HFF-Myc (cell line): ENCODE data around the gene ROPN1B.
A peak's percentile ranks its signal among the peaks of the same experiment; 100 is the strongest.

Experiments used
- DNase-seq: peaks from one replicate; pipeline ENCODE4 v3.0.0-alpha.2; 2011; ENCODE audit warnings: low read depth; ENCODE audit errors: extremely low read depth
- H3K4me3 ChIP-seq: replicated peaks from 2 replicates; pipeline ENCODE4 v1.5.1; 2011; ENCODE audit warnings: low read depth, mild to moderate bottlenecking, control low read depth, low read length
- TF ChIP-seq, protein P1 (sequence below): IDR thresholded peaks from 2 replicates; pipeline ENCODE4 v1.5.1; 2012; ENCODE audit warnings: mild to moderate bottlenecking, low read depth, low read length, control low read depth; ENCODE audit errors: missing control alignments

The ROPN1B gene

DNA sequence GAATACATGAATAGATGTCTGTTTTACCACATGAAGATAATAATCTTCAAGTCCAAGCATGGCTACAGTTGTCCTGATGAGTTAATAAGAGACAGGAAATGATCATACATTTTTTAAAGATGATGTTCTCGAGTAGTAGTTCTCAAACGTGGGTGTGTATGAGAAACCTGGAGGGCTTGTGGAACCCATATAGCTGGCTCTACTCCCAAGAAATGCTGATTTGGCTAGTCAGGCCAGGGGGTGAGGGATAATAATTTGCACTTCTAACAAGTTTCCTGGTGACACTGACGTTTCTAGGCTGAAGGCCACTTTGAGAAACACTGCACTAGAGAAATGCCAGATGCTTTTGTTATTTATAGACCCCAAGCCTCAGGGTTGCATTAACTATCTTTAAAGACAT lies 37.0 kb downstream of the ROPN1B start:
- H3K4me3 ChIP-seq, result no peak overlapping the region
- peak; percentile 12 for DNase-seq
- TF ChIP-seq, protein P1, sequence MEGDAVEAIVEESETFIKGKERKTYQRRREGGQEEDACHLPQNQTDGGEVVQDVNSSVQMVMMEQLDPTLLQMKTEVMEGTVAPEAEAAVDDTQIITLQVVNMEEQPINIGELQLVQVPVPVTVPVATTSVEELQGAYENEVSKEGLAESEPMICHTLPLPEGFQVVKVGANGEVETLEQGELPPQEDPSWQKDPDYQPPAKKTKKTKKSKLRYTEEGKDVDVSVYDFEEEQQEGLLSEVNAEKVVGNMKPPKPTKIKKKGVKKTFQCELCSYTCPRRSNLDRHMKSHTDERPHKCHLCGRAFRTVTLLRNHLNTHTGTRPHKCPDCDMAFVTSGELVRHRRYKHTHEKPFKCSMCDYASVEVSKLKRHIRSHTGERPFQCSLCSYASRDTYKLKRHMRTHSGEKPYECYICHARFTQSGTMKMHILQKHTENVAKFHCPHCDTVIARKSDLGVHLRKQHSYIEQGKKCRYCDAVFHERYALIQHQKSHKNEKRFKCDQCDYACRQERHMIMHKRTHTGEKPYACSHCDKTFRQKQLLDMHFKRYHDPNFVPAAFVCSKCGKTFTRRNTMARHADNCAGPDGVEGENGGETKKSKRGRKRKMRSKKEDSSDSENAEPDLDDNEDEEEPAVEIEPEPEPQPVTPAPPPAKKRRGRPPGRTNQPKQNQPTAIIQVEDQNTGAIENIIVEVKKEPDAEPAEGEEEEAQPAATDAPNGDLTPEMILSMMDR, result no peak

DNA sequence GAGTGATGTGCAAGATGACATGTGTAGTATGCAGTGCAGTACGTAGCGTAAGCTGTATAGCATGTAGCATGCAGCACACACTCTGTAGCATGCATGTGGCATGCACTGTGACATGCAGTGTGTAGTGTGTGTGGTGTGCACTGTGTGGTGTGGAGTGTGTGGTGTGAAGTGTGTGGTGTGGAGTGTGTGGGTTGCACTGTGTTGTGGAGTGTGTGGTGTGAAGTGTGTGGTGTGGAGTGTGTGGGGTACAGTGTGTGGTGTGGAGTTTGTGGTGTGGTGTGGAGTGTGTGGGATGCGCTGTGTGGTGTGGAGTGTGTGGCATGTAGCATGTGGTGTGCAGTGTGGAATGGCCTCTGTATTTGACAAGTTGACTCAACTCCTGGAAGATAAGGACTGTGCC lies 39.2 kb downstream of the ROPN1B start:
- H3K4me3 ChIP-seq, result no peak overlapping the region
- TF ChIP-seq, protein P1, result no peak
- DNase-seq, result no peak

DNA sequence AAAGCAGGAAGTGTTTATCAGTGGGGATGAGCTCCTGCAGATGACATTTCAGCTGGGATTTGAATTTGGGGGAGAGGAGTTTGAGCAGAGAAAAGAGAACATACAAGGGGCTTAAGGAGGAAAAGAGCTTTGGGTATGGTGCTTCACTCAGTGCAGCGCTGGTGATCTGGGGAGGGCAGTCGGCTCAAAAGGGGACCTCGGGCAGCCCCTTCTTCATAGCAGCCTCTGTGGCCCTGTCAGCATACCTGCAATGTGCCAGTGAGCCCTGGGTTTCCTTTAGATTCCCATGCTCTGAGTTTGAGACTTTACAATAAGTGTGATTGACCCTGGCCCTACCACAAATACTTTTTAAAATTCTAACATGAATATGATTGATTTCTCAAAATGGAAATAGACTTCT lies 40.2 kb downstream of the ROPN1B start:
- H3K4me3 ChIP-seq, result no peak overlapping the region
- DNase-seq, result no peak
- TF ChIP-seq, protein P1, result no peak

DNA sequence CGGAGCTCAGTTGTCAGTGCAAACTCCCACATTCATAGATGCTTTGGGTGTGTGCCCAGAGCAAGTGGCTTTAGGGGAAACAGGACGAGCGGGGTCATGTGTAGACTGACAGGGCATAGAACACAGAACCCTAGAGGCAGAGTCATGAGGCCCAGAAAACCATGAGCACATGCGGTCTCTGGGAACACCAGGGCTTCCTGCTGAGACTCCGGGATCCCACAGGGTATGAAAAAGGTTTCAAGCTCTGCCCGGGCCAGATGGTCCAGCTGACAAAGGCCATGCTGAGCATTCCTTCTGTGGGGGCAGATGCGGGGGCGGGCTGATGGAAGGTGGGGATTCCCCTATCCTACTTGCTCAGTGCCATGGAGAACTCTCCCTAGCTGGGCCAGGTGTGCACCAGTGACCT lies 44.8 kb downstream of the ROPN1B start:
- no peak overlapping the region for H3K4me3 ChIP-seq
- no peak for DNase-seq
- TF ChIP-seq, protein P1, result no peak

DNA sequence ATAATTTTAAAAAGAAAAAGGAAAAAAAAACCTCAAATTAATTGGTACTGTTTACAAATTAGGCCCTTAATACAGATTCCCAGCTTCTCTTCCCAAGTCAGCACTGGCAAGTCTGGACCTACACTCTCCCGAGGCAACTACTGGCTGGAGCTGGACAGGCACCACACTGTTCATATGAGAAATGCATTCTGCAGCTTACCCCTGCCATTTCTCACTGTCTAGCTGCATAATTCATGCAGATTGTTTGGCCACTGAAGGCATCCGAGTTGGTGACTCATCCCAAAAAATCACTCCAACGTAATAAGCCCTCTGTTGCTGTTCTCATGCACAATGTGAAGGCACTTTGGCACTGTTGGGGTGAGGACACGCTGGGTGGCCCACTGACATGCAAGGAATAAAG lies 45.3 kb downstream of the ROPN1B start:
- TF ChIP-seq, protein P1, result no peak
- H3K4me3 ChIP-seq, result no peak overlapping the region
- peak; percentile 21 for DNase-seq

DNA sequence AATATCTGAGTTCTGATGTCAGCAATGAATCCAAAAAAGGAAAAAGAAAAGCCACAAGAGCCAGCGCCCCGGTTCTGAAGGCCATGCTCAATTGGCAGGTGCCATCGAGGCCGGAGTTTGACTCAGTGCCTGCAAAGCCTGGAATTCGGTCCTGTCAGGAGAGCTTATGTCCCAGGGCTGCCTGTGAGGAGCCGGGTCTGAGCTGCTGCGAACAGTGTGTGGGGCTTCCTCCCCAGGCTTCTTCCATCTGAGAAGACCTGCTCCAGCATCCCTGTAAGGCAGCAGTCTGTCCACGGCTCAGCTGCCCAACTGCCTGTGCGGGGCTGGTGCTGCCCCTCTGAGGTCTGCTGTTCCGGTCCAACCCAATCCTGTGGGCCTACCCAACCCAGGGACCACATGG lies 46.1 kb downstream of the ROPN1B start:
- no peak overlapping the region for H3K4me3 ChIP-seq
- no peak for DNase-seq
- TF ChIP-seq, protein P1, result no peak

DNA sequence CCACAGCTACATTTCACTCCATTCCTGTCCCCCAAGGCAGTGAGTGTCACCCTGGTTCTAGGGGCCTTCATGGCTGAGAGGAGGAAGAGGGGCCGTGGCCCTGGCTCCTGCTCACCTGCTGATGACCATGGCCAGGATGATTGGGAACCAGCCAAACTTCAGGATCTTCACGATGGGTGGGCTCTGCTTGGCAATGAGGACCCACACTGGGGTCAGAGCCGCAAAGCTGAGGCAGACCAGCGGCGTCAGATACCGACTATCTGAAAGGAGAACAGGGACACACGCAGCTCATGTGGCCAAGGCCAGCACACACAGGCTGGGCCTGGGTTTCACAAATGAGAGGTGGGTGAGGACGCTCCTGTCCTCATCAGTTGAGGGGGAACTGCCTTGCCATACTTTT lies 47.6 kb downstream of the ROPN1B start:
- no peak for DNase-seq
- TF ChIP-seq, protein P1, result no peak
- no peak overlapping the region for H3K4me3 ChIP-seq
